D721Med (cell line): ENCODE data around the gene C3orf18.

Experiments used
- DNase-seq: peaks from one replicate; pipeline ENCODE4 v3.0.0; 2011; ENCODE audit warnings: low spot score; ENCODE audit not compliant: insufficient read length
- FAIRE-seq: peaks from 2 replicates; lab custom pipeline; 2011; peaks lifted over from hg19 to GRCh38; lab: Jason Lieb, UNC
- TF ChIP-seq, protein P1 (sequence below): IDR thresholded peaks from 2 replicates; pipeline ENCODE4 v1.5.1; 2012; ENCODE audit warnings: mild to moderate bottlenecking, control low read depth; ENCODE audit not compliant: insufficient read depth; ENCODE audit errors: missing control alignments

The C3orf18 gene

DNA sequence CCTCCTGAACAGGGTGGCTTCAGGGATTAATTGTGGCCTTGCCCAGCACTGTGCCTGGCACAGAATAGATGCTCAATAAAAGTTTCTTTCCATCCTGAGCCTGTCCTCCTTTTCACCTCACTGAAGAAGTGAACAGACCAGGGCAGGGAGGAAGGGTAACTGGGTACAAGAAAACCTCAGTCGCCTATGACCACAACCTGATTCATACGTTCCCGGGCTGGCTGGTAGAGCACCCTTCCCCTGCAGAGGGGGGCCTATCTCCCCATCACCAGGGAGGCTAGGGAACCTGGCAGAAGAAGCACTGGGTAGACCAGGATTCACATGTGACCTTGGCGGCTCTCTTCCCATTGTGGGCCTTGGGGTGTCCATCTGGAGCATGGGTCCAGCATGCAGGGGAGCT is 36.3 kb downstream of the C3orf18 start:
- FAIRE-seq (no peak), DNase-seq (no peak)
- TF ChIP-seq, protein P1, sequence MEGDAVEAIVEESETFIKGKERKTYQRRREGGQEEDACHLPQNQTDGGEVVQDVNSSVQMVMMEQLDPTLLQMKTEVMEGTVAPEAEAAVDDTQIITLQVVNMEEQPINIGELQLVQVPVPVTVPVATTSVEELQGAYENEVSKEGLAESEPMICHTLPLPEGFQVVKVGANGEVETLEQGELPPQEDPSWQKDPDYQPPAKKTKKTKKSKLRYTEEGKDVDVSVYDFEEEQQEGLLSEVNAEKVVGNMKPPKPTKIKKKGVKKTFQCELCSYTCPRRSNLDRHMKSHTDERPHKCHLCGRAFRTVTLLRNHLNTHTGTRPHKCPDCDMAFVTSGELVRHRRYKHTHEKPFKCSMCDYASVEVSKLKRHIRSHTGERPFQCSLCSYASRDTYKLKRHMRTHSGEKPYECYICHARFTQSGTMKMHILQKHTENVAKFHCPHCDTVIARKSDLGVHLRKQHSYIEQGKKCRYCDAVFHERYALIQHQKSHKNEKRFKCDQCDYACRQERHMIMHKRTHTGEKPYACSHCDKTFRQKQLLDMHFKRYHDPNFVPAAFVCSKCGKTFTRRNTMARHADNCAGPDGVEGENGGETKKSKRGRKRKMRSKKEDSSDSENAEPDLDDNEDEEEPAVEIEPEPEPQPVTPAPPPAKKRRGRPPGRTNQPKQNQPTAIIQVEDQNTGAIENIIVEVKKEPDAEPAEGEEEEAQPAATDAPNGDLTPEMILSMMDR = no peak

DNA sequence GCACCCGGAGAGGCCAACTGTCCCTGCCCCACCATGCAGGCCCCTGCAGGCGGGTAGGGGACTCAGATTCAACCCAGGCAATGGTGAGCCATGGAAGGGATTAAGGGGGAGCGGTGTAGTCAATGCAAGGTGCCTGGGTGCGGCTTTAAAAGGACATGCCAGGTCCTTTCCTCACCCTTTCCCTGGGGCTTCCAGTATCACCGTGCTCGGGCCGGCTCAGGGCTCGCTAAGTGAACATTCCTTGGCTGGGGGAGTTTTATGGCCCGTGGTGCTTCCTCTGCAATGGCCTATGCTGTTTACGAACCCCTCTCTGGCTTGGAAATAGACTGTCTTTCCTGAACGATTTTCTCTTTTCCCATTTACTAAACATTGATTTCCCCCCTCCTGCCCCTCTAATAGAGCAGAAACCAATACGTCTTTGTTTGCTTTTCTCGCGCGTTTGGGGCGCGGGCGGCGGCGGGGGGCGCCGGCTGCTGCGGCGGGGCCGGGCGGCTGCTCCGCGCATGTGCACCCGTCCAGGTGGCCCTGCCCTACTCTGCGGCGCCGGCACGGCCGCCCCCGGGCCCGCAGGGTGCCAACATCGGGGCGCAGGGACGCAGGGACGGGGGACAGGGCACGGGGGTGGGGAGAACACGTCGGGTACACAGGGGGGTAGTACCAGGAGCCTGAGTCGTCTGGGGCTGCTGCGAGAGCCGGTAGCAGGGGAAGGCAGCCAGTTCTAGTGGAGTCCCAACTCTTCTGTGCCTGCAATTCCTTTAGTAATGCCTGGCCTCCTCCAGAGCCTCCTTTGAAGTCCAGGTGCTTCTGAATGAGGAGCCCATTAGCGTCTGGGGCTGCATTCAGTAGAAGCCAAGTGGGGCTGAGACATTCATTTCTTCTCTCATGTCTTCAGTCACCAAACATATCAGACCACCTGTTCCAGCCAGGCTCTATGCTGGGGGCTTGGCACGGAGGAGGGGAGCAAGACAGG is 37.3 kb downstream of the C3orf18 start:
- TF ChIP-seq, protein P1 = no peak
- DNase-seq = no peak
- FAIRE-seq = no peak

DNA sequence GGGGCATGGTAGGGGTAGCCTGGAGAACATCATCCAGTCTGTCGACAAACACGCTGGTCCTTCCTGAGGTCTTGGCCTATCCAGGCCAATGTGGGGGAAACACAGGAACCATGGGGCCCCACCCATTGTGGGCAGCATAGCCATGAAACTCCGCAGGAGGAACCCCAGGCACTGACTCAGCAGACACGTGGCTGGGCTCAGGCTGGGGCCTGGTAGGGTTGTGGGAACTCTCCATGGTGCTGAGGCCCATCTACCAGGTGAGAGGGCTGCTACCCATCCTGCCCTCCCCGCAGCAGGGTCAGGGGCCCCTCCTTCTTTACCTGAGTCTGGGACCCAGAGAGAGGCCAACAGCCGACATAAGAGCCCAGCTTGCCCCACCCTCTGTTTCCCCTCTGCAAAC is 41.6 kb downstream of the C3orf18 start:
- TF ChIP-seq, protein P1 = no peak
- FAIRE-seq (no peak), DNase-seq (no peak)

DNA sequence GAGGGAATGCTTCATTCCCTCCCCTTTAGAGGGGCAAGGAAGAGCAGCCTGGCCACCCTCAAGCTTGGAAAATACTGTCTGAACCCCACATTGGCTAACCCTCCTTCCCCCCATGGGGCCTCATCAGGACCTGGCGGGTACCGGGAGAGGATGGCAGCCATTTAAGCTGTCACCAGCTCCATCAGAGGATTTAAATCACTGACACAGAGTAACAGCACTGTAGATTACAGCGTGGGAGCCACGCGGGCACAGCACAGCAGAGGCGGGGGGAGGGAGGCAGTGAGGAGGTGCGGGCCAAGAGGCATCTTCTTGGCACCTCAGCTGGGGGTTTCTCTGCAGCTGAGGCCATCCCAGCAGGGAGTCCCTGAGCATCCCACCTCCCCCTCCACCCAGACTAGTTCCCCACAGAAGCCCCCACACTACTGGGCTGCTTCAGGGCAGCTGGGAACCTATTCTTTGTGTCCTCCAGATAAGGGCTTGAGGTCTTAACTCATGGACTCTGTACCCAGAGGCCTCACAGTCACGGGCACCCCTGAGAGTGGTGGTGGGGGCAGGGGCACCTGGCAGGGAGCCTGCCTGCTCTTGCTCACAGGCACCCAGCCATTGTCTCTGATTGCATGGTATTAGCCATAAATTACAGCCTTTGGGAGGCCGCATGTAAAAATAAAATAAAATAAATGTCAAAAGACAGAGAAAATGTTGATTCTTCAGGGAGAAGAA is 42.2 kb downstream of the C3orf18 start:
- DNase-seq (no peak), FAIRE-seq (no peak)
- TF ChIP-seq, protein P1 = no peak

DNA sequence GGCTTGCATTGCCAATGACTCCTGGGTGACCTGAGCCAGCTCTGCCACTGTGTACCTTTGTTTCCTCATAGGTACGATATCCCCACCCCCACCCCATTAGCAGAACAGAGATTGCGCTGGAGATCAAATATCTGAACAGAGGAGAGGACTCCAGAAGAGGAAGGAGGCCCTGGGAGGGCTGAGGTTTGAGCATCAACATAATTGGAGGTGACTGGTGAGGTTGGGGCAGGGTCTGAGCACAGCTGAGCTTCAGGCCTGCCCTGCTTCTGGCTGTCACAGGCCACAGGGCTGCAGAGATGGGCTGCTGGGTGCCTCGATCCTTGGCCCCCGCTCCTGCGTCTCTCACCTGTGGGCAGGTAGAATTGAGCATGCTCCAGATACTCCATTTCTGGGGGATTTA is 42.8 kb downstream of the C3orf18 start:
- DNase-seq (no peak), FAIRE-seq (no peak)
- TF ChIP-seq, protein P1 = no peak

DNA sequence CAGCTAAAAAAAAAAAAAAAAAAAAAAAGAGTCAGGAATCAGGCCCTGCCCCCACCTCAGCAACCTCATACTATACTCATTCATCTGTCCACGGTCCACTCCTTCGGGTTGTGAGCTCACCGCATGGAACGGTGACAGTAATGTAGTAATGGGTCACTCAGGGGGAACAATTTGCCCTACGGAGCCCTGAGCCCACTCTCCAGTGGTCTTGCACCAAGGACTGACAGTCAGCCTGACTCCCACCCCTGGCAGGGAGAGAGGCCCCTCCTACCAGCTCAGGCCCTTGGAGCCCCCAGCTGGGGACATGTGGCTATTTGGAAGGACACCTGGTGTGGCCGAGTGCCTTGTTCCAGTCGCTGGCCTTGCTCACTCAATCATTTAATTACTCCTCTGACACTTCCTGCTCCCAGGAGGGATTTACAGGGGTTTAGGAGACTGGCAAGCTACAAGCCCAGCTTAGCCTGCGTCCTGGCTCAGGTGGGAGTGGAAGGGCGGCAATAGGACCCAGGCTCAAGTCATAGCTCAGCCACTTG is 44.2 kb downstream of the C3orf18 start:
- TF ChIP-seq, protein P1 = no peak
- peak; percentile 88 for DNase-seq
- FAIRE-seq = peak; percentile 86

DNA sequence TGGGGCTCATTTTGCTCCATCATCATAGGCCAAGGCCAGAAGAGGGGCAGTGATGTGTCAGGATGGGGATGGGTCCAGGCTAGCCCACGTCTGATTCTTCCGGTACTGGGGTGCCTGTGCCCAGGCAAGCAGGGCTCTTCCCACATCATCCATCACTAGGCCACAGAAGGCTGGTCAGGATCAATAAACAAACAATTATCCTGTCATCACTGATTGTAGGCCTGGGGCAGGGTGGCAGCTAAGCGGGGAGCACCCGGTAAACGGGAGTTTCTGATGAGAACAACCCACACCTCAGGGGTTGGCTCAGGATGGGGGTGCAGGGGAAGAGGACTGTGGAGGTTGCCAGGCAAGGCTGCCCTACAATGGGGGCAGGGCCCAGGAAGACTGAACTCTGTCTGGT is 46.0 kb downstream of the C3orf18 start:
- TF ChIP-seq, protein P1 = no peak
- no peak for FAIRE-seq

More for the DNA sequence above, 46.0 kb downstream of the C3orf18 start:
- DNase-seq = no peak
